Neuronal stem cell (in vitro differentiated cells): ENCODE results near the gene LRRTM1.

ENCODE experiments used
- DNase-seq: peaks from one replicate; pipeline ENCODE4 v3.0.0-alpha.2; 2013; ENCODE audit warnings: low spot score
- H2AFZ ChIP-seq: one replicate; pipeline ENCODE4 v1.6.1; 2013; ENCODE audit warnings: mild to moderate bottlenecking, low read length, inconsistent platforms
- H2AK5ac ChIP-seq: 2 replicates; pipeline ENCODE4 v1.6.1; 2013; ENCODE audit warnings: low read depth, mild to moderate bottlenecking, inconsistent platforms, low read length, moderate library complexity, mixed read lengths
- H2BK120ac ChIP-seq: 2 replicates; pipeline ENCODE4 v1.6.1; 2013; ENCODE audit warnings: low read depth, mild to moderate bottlenecking, inconsistent platforms, low read length, moderate library complexity, mixed read lengths
- H2BK12ac ChIP-seq: one replicate; pipeline ENCODE4 v1.6.1; 2013; ENCODE audit warnings: low read length, inconsistent platforms
- H2BK15ac ChIP-seq: 2 replicates; pipeline ENCODE4 v1.6.1; 2013; ENCODE audit warnings: mild to moderate bottlenecking, low read length, inconsistent platforms, mixed read lengths
- H2BK5ac ChIP-seq: one replicate; pipeline ENCODE4 v1.6.1; 2013; ENCODE audit warnings: inconsistent platforms, mild to moderate bottlenecking, low read length, moderate library complexity
- H3K14ac ChIP-seq: one replicate; pipeline ENCODE4 v1.6.1; 2013; ENCODE audit warnings: low read length, inconsistent platforms
- H3K18ac ChIP-seq: 2 replicates; pipeline ENCODE4 v1.6.1; 2013; ENCODE audit warnings: low read length, inconsistent platforms
- H3K23ac ChIP-seq: 2 replicates; pipeline ENCODE4 v1.6.1; 2013; ENCODE audit warnings: low read depth, mild to moderate bottlenecking, mixed read lengths, low read length, inconsistent platforms; ENCODE audit not compliant: poor library complexity
- H3K27ac ChIP-seq: replicated peaks from 3 replicates; pipeline ENCODE4 v1.5.1; 2013; ENCODE audit warnings: low read length, inconsistent platforms
- H3K27me3 ChIP-seq, 3 experiments: 2 replicates each; pipeline ENCODE4 v1.6.1; 2013; ENCODE audit warnings: low read length in 3 of 3, mild to moderate bottlenecking in 2 of 3, inconsistent platforms in 1 of 3, low read depth in 1 of 3, mixed read lengths in 1 of 3, moderate library complexity in 1 of 3; ENCODE audit not compliant: control insufficient read depth in 3 of 3, insufficient read depth in 3 of 3
- H3K36me3 ChIP-seq, 2 donors: replicated peaks in 1 of 2; 2 replicates each; pipeline ENCODE4 v1.6.1; 2013; ENCODE audit warnings: low read length in 2 of 2; ENCODE audit not compliant: control insufficient read depth in 2 of 2, insufficient read depth in 2 of 2
- H3K4ac ChIP-seq: 2 replicates; pipeline ENCODE4 v1.6.1; 2013; ENCODE audit warnings: inconsistent platforms, mild to moderate bottlenecking, low read length, moderate library complexity
- H3K4me1 ChIP-seq, 2 donors: 1 replicate in 1 of 2; 2 replicates in 1 of 2; pipeline ENCODE4 v1.6.1; 2013; ENCODE audit warnings: low read length in 2 of 2, low read depth in 1 of 2; ENCODE audit not compliant: control insufficient read depth in 2 of 2, insufficient read depth in 1 of 2
- H3K4me2 ChIP-seq: one replicate; pipeline ENCODE4 v1.6.1; 2013; ENCODE audit warnings: mild to moderate bottlenecking, low read length, inconsistent platforms; ENCODE audit not compliant: insufficient read depth, poor library complexity, severe bottlenecking
- H3K4me3 ChIP-seq, 2 donors: 2 replicates each; pipeline ENCODE4 v1.5.1; 2013; ENCODE audit warnings: low read length in 2 of 2, mild to moderate bottlenecking in 2 of 2, inconsistent platforms in 1 of 2, moderate library complexity in 1 of 2
- H3K79me1 ChIP-seq: one replicate; pipeline ENCODE4 v1.6.1; 2013; ENCODE audit warnings: low read depth, mild to moderate bottlenecking, inconsistent platforms, low read length, moderate library complexity
- H3K9ac ChIP-seq: one replicate; pipeline ENCODE4 v1.6.1; 2013; ENCODE audit warnings: mild to moderate bottlenecking, low read depth, low read length, inconsistent platforms; ENCODE audit not compliant: poor library complexity
- H3K9me3 ChIP-seq, 2 donors: replicated peaks in 1 of 2; 2 replicates each; pipeline versions ENCODE3 to v1.6.1; 2013; ENCODE audit warnings: low read length in 2 of 2, mild to moderate bottlenecking in 2 of 2, inconsistent platforms in 1 of 2, low read depth in 1 of 2, mixed read lengths in 1 of 2, moderate library complexity in 1 of 2; ENCODE audit not compliant: control insufficient read depth in 2 of 2, insufficient read depth in 1 of 2
- H4K8ac ChIP-seq: one replicate; pipeline ENCODE4 v1.6.1; 2013; ENCODE audit warnings: low read depth, mild to moderate bottlenecking, inconsistent platforms, low read length, moderate library complexity
- H4K91ac ChIP-seq: one replicate; pipeline ENCODE4 v1.6.1; 2013; ENCODE audit warnings: low read length, low read depth, mild to moderate bottlenecking, inconsistent platforms; ENCODE audit not compliant: poor library complexity
- WGBS, 2 donors: extraction: QIAGEN DNeasy Blood & Tissue Kit; methylation state at CpG; one replicate each; pipeline ENCODE4 v1.1.7; 2013; ENCODE audit warnings: missing lambda C conversion rate in 2 of 2, mixed read lengths in 1 of 2; ENCODE audit not compliant: insufficient read length in 2 of 2, insufficient replicate concordance in 1 of 2; ENCODE audit errors: extremely low coverage in 2 of 2; 5-methylcytosine and 5-hydroxymethylcytosine counted together

Gene LRRTM1

GRCh38 chr2:80340022-80340421 is 35.5 kb upstream of the LRRTM1 start:
- no peak overlapping the region for H3K4me2 ChIP-seq
- no peak overlapping the region for H2BK15ac ChIP-seq
- no peak overlapping the region for H2BK12ac ChIP-seq
- no CpG with 5 or more reads among the region's 3 CpGs for WGBS, 2 donors
- H2BK5ac ChIP-seq: no peak overlapping the region
- H3K23ac ChIP-seq: no peak overlapping the region
- H3K27ac ChIP-seq: no peak overlapping the region
- no peak overlapping the region for H3K14ac ChIP-seq
- H4K91ac ChIP-seq: no peak overlapping the region
- H3K9me3 ChIP-seq: no peaks in the 10 kb centered on the region
- no peaks in the 10 kb centered on the region for H3K36me3 ChIP-seq
- no peak for DNase-seq
- no peak overlapping the region for H3K18ac ChIP-seq
- no peak overlapping the region for H3K4ac ChIP-seq
- H3K9ac ChIP-seq: no peak overlapping the region
- no peaks in the 10 kb centered on the region for H3K79me1 ChIP-seq
- no peaks in the 10 kb centered on the region for H3K27me3 ChIP-seq
- H3K4me3 ChIP-seq: no peak overlapping the region
- no peak overlapping the region for H2AK5ac ChIP-seq
- H4K8ac ChIP-seq: no peak overlapping the region
- no peaks in the 10 kb centered on the region for H3K4me1 ChIP-seq
- no peak overlapping the region for H2BK120ac ChIP-seq
- H2AFZ ChIP-seq: no peak overlapping the region

- H3K14ac ChIP-seq: no peak overlapping the region
- no peaks in the 10 kb centered on the region for H3K4me1 ChIP-seq
- H3K4me2 ChIP-seq: no peak overlapping the region
- H3K36me3 ChIP-seq: no peaks in the 10 kb centered on the region
- H2BK12ac ChIP-seq: no peak overlapping the region
- no peak overlapping the region for H4K8ac ChIP-seq
- H3K9me3 ChIP-seq: no peaks in the 10 kb centered on the region
- no peak overlapping the region for H2BK5ac ChIP-seq
- H2AFZ ChIP-seq: no peak overlapping the region
- H3K27ac ChIP-seq: no peak overlapping the region
- no peak overlapping the region for H2BK15ac ChIP-seq
- no peak overlapping the region for H2AK5ac ChIP-seq
- no peaks in the 10 kb centered on the region for H3K79me1 ChIP-seq
- no peak overlapping the region for H3K23ac ChIP-seq
- DNase-seq: no peak
- H2BK120ac ChIP-seq: no peak overlapping the region
- no peak overlapping the region for H4K91ac ChIP-seq
- H3K4me3 ChIP-seq: no peak overlapping the region
- WGBS, 2 donors: no CpG with 5 or more reads among the region's 2 CpGs
- H3K27me3 ChIP-seq: no peaks in the 10 kb centered on the region
- H3K9ac ChIP-seq: no peak overlapping the region
- no peak overlapping the region for H3K18ac ChIP-seq
- H3K4ac ChIP-seq: no peak overlapping the region
Observed at GRCh38 chr2:80338794-80339193, 34.2 kb upstream of the LRRTM1 start.

- H3K23ac ChIP-seq: no peak overlapping the region
- no peak overlapping the region for H3K14ac ChIP-seq
- H2AFZ ChIP-seq: no peak overlapping the region
- H4K91ac ChIP-seq: no peak overlapping the region
- no peak overlapping the region for H3K4me3 ChIP-seq
- no peak overlapping the region for H3K27ac ChIP-seq
- no peaks in the 10 kb centered on the region for H3K4me1 ChIP-seq
- WGBS, 2 donors: no CpG with 5 or more reads among the region's 1 CpG
- no peak overlapping the region for H2BK120ac ChIP-seq
- no peak overlapping the region for H2BK5ac ChIP-seq
- H3K18ac ChIP-seq: no peak overlapping the region
- no peaks in the 10 kb centered on the region for H3K27me3 ChIP-seq
- H2BK15ac ChIP-seq: no peak overlapping the region
- no peaks in the 10 kb centered on the region for H3K36me3 ChIP-seq
- no peaks in the 10 kb centered on the region for H3K79me1 ChIP-seq
- no peaks in the 10 kb centered on the region for H3K9me3 ChIP-seq
- H2AK5ac ChIP-seq: no peak overlapping the region
- H3K4ac ChIP-seq: no peak overlapping the region
- no peak overlapping the region for H4K8ac ChIP-seq
- no peak overlapping the region for H3K4me2 ChIP-seq
- no peak for DNase-seq
- no peak overlapping the region for H2BK12ac ChIP-seq
- no peak overlapping the region for H3K9ac ChIP-seq
Observed at GRCh38 chr2:80335411-80335810, 30.9 kb upstream of the LRRTM1 start.

GRCh38 chr2:80333886-80334285 is 29.3 kb upstream of the LRRTM1 start:
- H3K27me3 ChIP-seq: no peaks in the 10 kb centered on the region
- no peak overlapping the region for H2AFZ ChIP-seq
- H3K23ac ChIP-seq: no peak overlapping the region
- H4K8ac ChIP-seq: no peak overlapping the region
- H3K4me1 ChIP-seq: no peaks in the 10 kb centered on the region
- no peak overlapping the region for H3K4me2 ChIP-seq
- no peak overlapping the region for H4K91ac ChIP-seq
- no peaks in the 10 kb centered on the region for H3K79me1 ChIP-seq
- peak overlapping the region; percentile 62 for H3K18ac ChIP-seq
- no peaks in the 10 kb centered on the region for H3K9me3 ChIP-seq
- H3K14ac ChIP-seq: no peak overlapping the region
- H2BK5ac ChIP-seq: no peak overlapping the region
- H3K27ac ChIP-seq: no peak overlapping the region
- H3K4ac ChIP-seq: no peak overlapping the region
- H2BK120ac ChIP-seq: no peak overlapping the region
- no peak overlapping the region for H2AK5ac ChIP-seq
- WGBS, 2 donors: no CpG with 5 or more reads among the region's 5 CpGs
- H3K4me3 ChIP-seq: no peak overlapping the region
- no peak overlapping the region for H3K9ac ChIP-seq
- no peak for DNase-seq
- H2BK12ac ChIP-seq: no peak overlapping the region
- H2BK15ac ChIP-seq: no peak overlapping the region
- H3K36me3 ChIP-seq: no peaks in the 10 kb centered on the region
